HG02973 (cell line): ENCODE measurements around the gene KCTD7.
"Not testable (repeated sequence)": the region's sequence is repeated elsewhere in the genome, so short reads cannot be mapped to it uniquely, and the experiment has no call there.

Source experiments
- ATAC-seq: cut with Tn5 transposase; IDR thresholded peaks from one replicate; pipeline ENCODE4 v1.9.1; 2021; ENCODE audit warnings: moderate library complexity; ENCODE audit not compliant: unreplicated experiment

The KCTD7 gene

DNA sequence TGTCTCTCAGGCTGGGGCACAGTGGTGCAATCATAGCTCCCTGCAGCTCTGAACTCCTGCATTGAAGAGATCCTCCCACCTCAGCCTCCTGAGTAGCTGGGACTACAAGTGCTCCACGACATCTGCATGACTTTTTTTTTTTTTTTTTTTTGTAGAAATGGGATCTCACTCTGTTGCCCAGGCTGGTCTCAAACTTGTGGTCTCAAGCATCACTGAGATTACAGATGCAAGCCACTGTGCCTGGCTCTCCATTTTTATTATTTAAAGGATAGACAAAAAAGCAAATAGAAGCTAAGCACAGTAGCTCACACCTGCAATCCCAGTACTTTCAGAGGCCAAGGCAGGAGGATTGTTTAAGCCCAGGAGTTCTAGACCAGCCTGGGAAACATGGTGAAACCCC, 13.0 kb upstream of the KCTD7 start:
- ATAC-seq: no peak

DNA sequence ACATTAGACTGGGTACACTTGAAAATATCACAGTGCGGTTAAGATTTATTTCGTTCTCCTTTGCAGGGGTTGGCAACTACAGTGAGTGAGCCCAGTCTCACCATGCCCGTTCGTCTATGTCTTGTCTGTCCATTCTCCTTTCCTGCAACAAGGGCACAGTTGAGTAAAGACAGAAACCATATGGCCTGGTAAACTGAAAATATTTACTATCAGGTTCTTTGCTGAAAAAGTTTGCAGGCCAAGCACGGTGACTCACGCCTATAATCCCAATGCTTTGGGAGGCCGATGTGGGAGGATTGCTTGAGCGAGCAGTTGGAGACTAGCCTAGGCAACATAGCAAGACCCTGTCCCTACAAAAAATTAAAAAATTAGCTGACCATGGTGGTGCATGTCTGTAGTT, 11.4 kb upstream of the KCTD7 start:
- ATAC-seq: no peak

GRCh38 chr7:66619341-66619948, 9.2 kb upstream of the KCTD7 start:
- not testable (repeated sequence) for ATAC-seq

- ATAC-seq: no peak
Observed at GRCh38 chr7:66626331-66626934, 2.2 kb upstream of the KCTD7 start.

DNA sequence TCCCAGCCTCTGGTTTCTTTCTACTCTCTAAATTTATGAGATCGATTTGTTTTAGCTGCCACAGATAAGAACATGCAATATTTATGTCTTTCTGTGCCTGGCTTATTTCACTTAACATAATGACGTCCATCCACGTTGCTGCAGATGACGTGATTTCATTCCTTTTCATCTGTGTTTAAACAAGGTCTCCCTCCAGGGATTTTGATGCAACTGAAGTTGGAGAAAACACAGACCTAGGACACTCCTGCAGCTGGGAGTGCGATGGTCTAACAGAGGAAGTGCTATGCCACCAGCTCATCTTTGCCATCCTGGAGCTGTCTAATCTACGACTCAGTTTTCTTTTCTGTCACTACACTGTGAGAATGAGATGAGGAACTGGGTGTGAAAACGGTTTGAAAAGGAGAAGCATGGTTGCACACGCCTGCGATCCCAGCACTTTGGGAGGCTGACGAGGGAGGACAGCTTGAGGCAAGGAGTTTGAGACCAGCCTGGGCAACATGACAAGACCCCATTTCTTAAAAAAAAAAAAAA, 1.5 kb upstream of the KCTD7 start:
- no peak for ATAC-seq

DNA sequence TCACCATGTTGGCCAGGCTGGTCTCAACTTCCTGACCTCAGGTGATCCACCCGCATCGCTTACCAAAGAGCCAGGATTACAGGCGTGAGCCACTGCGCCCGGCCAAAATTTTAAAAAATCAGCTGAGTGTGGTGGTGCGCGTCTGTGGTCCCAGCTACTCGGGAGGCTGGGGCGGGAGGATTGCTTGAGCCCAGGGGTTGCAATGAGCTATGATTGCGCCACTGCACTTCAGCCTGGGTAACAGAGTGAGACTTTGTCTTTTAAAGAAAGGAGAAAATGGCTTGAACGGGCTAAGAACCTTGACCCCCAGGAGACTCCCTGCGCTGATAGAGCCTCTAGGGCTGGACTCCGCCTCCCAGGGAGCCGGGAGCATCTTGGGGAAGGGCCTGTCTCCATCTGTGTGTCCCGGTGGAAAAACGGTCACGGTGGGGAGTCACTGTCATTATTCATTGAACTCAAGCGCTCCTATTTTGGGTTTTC, 760 bp upstream of the KCTD7 start:
- peak; percentile 1 for ATAC-seq

DNA sequence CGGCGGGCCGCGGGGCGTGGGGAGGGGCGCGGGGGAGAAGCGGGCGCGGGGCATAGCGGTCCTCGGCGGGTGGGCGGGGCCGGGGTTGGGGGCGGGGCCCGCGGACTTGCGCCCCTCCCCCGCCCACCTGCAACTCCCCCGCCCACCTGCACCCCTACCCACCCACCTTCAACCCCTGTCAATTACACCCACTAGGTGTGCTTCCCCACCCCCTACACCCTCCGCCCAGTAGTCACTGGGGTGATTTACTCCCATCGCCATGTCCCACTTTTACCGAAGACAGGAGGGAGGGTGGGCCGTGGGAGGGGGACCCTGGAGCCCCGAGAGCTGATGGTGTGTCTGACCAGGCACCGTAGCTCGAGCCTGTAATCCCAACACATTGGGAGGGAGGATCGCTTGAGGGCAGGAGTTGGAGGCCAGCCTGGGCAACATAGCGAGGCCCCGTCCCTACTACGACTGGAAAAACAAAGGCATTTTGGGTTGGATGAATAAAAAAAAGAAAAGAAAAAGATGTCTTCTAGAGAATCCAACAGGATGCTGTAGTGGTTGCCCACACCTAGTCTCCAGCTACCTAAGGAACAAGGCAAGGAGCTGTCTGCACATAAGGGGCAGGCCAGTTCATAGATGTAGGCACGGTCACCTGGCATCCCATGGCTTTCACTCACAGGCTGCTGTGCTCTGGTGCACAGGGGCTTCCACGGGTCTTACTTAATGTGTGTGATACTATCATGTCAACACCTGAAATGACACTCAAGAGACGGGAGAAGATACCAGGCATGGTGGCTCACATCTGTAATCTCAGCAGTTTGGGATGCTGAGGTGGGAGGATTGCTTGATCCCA, 761 bp downstream of the KCTD7 start:
- ATAC-seq: no peak

DNA sequence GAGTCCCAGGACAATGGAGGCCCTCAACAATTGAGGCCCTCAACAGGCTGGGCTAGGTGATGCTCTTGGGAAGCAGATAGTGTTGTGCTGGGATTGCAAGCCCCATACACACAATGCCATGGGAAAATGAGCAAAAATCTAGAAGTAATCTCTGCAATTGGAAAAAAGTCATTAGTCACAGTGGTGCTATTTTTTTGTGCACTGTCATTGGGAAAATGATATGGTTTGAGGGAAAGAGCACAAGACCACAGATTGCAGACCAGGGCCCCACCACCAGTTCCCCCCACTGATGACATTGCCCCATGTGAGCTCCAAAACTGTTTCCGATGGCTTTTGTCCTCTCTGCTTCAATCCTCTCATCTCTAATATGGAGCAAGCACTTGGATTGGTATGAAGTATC, 1.9 kb downstream of the KCTD7 start:
- no peak for ATAC-seq

- ATAC-seq: no peak
Observed at GRCh38 chr7:66631471-66631870, 2.8 kb downstream of the KCTD7 start.

DNA sequence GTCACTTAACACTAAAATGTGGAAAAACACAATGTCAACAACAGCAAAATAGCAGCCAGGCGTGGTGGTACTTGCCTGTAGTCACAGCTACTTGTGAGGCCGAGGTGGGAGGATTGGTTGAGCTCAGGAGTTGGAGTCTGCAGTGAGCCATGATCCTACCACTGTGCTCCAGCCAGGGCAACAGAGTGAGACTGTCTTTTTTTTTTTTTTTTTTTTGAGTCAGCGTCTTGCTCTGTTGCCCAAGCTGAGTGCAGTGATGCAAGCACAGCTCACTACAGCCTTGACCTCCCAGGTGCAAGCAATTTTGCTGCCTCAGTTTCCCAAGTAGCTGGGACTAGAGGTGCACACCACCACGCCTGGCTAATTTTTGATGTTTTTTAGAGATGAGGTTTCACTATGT, 6.1 kb downstream of the KCTD7 start:
- no peak for ATAC-seq

DNA sequence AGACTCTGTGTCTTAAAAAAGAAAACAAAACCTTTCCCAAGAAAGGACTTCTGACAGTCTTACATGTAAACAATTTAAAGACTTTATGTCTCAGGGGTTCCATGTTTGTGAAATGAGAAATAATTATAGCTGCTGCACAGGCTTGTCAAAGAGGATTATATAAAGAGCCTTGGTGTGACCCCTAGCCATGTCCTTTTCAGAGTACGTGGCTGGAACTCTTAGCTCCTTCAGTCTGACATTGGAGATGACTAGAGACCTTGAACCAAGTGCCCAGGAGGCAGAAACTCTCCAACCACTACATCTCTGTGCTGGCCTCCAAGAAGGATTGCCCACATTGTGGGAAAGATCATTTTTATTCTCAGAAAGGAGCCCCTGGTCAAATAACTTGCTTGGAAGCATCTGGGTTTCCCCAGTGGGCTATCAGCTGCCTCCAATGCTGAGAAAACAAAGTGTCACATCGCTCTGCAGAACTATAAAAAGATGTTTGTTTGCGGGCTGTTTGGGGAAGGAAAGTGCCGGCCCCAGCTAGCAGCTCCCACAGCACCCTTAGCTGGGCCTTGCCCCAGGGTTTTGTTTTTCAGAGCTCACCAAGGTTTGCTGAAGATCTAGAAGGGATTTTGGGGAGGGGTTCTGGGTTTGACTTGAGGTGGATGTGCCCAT, 6.8 kb downstream of the KCTD7 start:
- ATAC-seq: not testable (repeated sequence)

- ATAC-seq: not testable (repeated sequence)
Observed at GRCh38 chr7:66635982-66636546, 7.4 kb downstream of the KCTD7 start.

DNA sequence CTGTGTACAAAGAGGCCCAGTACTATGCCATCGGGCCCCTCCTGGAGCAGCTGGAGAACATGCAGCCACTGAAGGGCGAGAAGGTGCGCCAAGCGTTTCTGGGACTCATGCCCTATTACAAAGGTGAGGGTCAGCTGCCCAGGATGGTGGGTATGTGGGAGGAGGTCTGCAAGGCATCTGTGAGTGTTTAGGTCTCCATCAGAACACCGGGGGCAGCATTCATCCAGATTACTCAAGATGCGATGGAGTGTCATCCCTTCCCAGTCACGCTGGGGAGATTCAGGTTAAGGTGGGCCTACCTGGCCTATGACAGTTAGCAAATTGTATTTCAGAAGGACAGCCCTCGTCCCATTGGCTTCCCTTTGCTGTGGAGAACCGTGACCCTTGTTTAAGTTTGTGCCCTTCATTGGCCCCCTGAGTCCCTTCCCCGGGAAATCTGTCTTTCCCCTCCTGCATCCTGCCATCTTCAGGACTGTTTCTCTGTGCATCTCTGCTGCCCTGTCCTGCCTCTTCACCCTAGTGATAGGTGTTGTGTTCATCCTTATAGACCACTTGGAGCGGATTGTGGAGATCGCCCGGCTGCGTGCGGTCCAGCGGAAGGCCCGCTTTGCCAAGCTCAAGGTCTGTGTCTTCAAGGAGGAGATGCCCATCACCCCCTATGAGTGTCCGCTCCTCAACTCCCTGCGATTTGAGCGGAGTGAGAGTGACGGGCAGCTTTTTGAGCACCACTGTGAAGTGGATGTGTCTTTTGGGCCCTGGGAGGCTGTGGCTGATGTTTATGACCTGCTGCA, 9.8 kb downstream of the KCTD7 start:
- ATAC-seq: no peak

DNA sequence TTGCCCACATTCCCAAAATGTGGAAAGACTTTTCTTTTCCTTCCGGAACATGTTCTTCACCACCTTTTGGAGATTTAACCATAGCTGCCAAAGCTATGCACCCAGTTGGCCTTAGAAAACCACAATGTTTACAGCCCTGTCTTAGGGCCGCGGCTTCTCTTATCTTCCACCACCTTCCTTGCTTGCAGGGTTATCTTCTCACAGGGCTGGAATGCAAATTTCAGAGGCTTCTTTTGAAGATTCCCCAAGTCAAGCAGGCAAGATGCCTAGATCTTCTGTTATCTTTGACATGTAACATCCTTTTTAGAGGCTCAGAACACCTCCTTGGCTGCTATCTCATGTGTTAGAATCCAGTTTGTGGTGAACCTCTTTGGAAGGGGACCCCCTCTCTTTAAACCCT, 11.1 kb downstream of the KCTD7 start:
- ATAC-seq: no peak

DNA sequence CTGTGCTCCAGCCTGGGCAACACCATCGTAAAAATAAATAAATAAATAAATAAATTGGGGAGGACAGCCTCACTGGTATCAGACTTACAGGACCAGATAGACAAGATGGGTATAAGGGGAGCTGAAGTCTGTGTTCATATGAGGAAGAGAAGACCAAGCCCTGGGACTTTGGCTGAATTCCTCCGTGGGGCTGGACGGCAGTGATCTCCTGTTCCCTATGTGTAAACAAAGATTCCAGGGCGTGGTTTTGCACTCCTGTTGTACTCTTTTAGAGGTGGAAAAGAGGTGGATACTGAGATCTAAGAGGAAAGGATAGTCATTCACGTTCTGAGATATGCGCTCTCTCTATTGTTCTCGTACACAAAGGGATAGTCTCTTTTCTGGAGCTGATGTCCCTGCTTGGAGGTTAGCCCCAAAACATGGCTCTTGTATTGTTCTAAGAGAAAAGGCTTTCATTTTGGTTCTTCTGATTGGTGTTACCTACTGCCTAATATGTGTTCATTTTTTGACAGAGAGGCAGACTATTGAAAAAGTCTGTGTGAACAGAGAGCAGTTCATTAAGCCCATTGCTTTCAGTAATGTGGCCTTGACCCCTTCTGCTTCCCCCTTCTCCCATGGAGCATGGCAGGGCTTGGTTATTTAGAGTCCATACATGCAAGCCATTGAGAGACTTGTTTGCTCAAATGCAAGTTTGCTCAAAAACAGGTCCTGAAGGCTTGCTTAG, 12.3 kb downstream of the KCTD7 start:
- no peak for ATAC-seq

DNA sequence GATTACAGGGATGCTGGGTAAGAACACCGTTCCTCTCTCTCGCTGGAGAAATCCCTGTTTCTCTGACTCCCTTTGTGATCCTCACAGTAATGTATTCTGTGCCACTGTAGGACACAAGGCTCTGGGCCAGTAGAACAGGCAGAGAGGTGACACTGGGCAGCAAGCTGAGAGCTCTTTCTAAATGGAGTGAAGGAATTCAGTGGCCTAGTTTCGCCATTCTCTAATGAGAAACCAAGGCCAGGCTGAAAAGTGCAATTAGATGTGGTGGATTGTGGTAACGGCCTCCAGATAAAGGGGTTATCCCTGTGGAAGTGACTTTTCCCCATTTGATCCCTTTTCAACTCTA, 12.8 kb downstream of the KCTD7 start:
- no peak for ATAC-seq

GRCh38 chr7:66642186-66642585, 13.5 kb downstream of the KCTD7 start:
- no peak for ATAC-seq

DNA sequence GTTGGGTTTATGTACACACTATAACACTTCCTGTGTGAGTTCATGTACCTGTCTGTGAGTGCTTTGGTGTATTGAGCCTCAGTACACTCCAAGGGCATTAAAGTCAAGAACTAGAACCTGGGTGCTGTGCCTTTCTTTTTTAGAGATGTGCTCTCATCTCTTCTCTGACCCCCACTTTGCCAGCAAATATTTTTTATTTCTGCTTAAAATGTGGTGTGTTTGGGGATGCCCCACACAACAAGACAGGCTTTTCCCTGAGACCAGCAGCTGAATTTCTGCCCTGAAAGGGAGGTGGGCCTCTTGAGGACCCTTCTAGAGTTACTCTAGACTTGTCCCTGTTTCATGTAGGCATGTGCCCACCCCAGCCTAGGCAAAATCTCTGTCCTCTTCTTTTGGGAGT, 14.3 kb downstream of the KCTD7 start:
- no peak for ATAC-seq

GRCh38 chr7:66643395-66643794, 14.7 kb downstream of the KCTD7 start:
- no peak for ATAC-seq

- ATAC-seq: not testable (repeated sequence)
Observed at GRCh38 chr7:66651026-66651425, 22.3 kb downstream of the KCTD7 start.
